Measurements from ENCODE around the gene ATXN7L1.
A peak's percentile ranks its signal among the peaks of the same experiment; 100 is the strongest.

ATXN7L1 gene

DNA sequence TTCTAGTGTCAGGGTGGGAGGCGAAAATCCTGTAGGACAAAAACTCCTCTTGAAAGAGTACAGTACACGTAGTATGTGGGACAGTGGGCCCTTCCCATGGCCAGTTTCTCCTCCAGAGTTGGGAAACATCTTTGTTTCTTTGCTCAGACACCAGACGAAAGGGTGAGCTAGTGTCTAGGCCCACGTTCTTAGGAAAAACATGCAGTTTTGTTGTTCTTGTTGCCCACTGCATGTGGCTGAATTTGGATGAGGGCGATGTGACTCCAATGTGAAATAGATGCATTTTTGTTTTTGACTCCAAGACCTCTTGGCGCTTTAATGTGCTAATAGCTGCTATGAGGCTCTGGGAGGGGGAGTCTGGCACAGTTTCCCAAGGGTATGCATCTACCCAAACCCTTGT lies 100.8 kb downstream of the ATXN7L1 start:
- no peak for DNase-seq

DNA sequence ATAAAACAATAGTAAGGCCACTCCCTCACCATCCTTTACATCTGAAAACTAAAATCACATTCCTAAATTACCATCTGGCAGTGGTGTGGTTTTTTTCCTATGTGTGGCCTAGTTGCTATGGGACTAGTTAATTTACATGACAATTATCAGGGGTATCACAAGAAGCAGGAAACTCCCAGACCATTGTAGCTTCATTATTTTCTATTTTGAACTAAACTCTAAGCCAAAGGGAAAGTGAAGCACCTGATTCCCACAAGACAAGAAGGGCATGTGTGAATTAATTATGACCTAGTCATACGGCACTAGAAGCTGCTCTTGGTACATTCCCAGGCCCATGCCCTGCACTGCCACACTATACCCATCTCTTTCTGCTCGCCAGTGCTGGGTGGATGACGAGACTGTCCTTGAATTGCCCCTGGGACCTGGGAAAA lies 103.4 kb downstream of the ATXN7L1 start:
- no peak for DNase-seq

DNA sequence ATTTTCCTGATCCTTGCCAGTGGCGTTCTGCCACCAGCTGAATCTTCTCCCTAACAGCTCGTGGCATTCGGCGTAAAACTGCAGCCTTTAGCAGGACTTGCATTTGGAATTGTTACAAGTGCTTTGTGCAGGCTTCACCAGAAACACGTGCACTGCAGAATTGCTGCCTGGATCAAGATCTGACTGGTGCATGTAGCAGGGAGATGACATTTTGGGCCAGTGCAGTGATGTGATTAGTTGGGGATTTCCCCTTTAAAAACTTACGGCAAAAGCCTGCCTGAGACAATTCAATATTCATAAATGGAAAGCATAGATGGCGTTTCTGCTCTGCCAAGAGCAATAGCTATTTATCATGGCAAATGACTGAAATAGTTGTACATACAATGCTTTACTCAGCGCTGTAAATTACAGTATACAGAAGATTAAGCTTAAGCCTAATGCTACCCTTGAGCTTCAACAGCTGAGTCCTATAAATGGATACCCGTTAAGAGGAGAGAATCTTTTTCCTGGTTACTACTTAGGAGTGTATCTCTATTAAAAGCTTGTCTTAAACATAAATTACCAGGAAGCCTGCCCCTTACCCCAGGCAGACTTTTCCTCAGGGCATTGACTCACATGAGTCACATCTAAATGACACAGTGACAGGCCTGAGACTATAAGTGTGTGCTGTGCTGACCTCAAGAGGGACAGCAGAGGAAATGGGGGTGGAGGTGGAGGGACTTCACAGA lies 106.3 kb downstream of the ATXN7L1 start:
- no peak for DNase-seq

DNA sequence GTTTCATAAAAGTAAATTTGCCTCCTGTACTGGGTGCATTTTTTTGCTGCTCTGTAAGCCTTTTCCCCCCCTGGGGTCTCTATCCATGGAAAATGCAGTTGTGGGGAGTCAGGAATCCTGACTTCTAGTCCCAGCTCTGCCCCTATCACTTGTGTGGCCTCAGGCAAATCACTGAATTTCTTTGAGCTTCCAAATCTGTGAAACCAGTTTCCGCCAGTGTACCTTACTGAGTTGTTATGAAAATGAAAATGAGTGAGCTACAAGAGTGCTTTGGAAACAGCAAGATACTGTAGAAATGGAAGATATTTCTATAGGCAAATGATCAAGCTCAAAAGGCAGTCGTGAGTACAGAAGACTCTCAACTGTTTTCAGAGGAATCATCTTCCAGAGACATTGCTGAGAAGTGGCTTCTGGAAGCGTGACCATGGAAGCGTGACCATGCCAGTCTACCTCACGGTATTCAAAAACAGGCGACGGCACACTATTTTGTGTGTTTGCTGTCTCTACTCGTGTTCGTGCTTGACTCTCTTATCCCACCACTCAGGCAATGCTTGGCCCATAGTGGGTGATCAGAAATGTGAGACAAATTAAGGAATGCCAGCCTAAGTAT lies 107.4 kb downstream of the ATXN7L1 start:
- DNase-seq = no peak

DNA sequence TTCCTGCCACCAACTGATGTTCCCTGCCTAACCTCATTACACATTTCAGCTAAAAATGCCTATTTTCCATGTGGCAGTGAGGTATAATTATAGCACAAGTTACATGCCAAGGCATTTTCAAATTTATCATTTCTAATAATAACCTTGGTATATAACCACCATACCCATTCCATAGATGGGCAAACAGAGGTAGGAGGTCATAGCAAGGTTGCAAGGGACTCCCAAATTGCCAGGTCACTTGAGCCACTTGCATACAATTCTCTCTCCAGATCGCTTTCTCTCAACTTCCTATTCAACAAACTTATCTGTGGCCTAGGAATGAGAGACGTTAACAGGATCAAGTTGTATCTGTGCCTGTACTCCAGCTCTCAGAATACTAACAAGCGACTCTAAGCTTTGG lies 108.3 kb downstream of the ATXN7L1 start:
- no peak for DNase-seq

DNA sequence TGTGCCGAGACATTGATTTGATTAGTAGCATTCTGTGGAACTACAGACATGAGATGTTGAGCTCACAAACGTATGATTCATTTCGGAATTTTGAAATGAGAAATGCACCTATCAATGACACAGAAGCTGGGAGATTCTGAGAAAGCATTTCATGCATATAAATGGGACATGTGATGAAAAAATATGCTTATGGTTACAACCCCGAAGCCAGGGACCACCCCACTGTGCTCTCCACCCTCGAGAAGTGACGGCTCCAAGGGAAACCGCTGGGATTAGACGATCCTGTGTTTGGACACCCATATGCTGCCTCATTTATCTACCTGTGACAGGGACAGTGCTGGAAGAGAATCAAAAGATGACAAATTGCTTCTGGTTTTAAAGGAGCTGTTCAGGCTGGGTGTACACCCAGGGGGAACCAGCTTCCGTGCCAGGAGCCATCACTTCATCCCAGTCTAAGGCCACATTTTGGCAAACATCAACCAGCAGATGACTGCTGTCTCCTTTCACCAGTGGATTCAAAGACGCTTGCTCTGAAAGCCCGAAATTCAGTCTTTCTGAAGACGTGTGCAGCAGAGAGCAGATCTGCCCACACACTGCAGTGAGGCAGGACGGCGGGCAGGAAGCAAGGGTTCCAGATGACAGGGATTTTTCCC lies 109.9 kb downstream of the ATXN7L1 start:
- no peak for DNase-seq

DNA sequence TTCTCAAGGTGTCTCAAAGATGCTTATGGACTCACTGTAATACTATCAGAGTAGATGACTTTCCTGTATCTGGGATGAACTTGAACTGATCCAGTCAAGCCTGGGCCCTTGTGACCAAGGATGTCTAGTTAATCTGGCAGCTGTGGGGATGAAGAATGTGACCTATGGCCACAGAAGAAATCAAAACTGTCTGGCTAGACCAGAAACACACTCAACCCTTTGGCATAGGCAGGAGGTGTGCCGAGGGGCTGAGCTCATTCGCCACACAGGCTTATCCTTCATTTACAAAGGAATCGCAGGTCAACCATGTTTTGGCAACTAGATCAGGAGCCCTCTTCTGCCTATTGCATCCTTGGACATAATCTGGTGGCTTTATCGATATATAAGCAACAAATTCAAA lies 110.6 kb downstream of the ATXN7L1 start:
- DNase-seq = no peak

DNA sequence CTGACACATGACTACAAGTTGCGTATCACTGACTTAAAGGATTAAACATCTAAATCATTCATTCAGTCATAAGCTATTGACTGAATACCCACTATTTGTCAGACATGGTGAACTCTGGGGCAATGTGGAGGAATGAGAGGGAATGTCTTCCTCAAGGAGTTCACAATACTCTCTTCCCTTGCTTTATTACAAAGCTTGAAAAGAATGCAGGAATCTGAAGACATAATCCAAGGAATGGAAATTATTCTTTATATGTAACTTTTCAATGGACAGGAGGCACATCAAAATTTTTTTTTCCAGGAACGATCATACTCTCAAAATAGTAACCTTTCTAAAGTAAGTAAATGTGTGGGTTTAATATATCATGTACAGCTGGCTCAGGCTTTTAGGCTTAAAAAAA lies 111.9 kb downstream of the ATXN7L1 start:
- DNase-seq = no peak

DNA sequence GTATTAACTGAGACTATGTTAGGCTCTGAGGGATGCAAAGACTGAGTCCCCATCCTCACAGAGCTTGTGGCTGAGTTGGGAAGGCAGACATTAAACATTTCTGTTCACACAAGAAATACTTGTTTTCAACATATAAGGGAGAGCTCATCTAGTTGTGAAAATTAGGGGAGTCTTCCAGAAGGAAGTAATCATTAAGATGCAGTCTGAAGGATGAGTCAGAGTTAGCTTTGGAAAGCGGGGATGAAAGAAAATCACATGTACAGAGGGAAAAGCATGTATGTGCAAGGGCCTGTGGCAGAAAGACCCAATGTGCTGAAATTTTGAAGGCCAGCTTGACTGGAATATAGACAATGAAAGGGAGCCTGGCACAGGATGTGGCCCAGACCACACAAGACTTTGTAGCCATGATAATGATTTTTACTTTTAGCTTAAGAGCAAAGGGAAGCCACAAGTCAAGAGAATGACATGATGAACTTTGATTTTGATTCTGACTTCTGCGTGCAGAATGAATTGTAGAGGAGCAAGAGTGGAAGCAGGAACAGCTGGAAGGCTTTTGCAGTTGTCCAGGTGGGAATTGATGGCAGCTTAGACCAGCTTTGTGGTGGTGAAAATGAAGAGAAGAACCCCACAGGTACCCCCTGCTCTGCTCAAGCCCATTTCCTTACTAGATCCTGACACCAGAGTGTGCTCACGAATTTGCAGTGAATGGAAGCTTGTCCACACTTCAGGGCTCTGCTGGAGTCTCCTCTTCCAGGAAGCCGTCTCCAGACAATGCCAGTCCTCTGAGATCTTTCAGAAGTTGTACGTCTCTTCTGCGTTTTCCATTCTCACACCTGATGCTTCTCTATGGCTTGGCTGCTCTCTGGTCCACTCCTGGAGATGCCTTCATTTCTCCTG lies 115.6 kb downstream of the ATXN7L1 start:
- peak; percentile 34 for DNase-seq

DNA sequence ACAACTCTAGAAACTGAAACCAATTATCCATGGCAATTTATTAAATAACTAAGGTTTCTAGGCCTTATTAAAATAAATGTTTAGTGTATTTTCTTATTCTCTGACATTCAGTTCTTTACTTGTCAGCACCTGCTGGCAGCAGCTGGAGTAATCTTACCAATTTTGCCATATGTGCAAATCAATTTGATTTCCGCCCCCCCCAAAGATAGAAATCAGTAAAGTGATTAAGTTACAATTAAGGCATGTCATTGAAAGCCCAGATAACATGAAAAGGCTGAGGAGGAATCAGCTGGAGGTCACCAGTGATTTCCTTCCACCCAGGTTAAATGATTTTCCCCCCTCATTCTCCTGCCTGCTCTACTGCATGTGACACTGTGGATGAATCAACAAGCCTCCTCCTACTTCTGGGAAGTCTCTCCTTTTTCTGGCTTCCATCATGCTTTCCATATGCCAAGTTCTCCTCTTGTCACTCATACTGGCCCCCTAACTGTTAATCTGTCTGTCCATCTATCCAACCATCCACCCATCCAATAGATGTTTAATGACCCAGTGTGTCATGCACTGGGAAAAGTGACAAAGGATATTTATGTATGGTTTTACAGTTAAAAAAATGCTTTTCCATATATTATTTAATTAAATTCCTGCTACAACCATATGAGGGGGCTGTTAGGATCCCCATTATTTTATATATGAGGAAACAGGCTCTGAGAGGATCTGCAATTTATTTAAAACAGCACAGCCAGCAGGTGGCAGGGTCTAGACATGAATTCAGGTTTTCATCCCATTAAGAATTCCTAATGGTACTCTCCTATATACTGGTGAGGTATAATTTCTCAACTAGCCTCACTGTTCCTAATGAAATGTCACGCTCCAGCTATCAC lies 116.5 kb downstream of the ATXN7L1 start:
- DNase-seq = peak; percentile 48

DNA sequence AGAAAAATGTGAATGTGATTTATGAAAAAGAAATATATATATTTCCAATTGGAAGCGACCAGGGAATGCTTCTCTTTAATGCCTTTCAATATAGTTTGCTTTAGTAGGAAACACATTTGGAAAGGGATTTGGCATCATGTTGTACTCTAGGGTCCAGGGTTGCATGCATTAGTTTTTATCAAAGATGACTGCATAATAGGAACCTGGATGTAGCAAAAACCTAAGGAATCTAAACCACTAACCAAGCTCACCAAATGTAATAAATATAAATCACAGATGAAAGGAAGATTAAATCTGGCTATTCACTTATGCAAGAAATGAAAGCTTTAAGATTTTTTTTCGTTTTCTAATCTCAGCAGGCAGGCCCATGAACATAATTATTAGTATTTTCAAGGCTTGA lies 120.0 kb downstream of the ATXN7L1 start:
- DNase-seq = no peak

DNA sequence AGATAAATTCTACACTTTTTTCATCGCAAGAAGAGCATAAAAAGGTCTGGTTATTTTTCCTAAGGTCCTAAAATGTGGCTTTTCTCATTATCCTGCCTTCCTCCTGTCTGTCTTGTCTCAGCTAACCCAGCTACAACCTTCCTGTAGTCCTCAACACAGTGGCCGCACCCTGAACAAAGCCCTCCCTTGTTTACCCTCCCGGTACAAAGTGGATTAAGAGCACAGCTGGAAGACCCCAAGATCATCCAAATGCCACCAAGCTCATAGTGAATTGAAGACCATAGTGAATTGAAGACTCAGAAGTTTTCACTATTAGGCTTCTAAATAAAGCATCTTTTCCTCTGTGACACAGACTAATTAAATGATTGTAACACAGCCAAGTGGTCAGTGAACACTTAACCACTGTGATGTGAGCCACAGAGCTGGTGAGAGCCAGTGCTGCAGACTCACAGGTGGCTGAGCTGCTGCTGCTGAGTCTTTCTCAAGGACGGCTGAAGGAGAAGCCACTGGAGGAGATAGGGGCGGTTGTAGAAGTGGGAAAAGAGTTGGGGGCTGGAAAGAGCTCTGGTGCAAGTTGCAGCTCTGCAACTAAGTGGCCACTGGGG lies 123.6 kb downstream of the ATXN7L1 start:
- no peak for DNase-seq

DNA sequence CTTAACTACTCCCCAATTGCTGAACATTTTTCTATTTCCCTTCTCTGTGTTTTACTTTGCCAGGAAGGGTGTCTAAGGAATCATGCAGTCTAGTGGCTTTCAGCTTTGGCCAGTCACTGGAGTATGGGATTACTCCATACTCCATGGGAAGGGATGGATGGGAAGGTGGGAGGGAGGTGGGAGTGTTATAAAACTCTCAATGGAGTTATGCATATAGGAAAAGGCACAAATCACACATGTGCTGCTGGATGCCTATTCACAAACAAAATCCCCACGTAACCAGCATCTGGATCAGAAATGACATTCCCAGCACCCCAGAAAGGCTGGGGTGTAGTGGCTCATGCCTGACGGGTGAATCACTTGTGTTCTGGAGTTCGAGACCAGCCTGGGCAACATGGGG lies 125.3 kb downstream of the ATXN7L1 start:
- DNase-seq = no peak

DNA sequence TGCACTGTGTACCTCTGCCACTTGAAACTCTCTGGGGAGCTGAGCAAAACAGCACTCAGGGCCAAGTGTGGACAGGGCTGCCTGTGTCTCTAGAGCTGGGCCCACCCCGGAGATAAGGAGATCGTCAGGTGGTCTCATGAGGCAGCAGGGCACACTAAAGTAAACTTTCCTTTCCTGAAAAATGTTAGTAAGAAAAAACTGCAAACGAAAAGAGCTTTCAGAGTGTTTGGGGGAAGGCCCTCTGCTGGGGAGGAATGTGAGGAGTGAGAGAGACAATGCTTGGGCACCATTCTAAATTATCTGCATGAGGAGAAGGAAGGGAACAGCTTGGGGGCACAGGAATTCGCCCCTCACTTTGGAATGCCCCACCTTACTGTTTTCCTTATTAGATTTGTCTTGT lies 127.7 kb downstream of the ATXN7L1 start:
- DNase-seq = no peak

DNA sequence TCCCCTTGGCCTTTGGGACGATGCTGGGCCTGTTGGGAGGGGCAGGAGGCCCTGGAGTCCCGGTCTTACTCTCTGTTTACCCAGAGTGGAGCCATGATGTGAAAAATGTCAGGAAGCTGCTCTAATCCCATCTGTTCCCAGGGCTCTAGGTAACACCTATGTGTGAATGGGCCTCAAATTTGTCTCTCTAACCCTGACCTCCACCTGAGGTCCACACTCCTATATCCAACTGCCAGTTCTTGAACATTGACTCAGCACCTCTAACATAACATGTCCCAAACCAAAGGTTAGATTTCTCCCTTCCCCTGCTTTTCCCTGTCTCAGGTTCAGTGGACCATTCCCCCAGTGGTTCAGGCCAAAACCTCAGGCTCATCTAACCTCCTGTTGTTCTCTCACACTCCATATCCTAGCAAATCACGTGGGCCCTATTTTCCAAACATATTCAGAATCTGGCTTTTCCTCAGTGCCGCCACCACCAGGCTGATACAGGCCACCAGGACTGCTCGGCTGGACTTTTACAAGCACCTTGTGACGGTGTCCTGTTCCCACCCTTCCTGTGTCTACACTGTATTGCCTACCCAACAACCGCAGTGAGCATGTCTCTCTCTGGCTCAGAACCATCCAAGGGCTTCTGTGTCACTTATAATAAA lies 130.6 kb downstream of the ATXN7L1 start:
- no peak for DNase-seq

DNA sequence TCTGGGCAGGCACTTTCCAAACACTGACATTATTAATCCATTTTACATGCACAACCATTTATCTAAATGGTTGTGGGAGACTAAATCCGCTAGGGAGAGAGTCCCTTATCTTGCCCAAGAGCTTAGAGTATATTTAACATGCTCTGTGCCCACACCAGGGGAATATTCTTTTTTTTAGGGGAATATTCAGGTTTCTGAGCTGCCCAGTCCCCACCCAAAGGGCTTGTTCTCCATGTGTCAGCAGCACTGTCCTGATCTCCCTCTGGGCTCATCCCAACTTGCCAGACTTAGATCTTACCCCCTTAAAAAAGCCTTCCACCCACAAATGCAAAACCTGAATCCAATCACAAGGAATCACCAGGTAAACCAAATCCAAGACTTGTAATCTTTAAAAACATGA lies 132.1 kb downstream of the ATXN7L1 start:
- DNase-seq = no peak

DNA sequence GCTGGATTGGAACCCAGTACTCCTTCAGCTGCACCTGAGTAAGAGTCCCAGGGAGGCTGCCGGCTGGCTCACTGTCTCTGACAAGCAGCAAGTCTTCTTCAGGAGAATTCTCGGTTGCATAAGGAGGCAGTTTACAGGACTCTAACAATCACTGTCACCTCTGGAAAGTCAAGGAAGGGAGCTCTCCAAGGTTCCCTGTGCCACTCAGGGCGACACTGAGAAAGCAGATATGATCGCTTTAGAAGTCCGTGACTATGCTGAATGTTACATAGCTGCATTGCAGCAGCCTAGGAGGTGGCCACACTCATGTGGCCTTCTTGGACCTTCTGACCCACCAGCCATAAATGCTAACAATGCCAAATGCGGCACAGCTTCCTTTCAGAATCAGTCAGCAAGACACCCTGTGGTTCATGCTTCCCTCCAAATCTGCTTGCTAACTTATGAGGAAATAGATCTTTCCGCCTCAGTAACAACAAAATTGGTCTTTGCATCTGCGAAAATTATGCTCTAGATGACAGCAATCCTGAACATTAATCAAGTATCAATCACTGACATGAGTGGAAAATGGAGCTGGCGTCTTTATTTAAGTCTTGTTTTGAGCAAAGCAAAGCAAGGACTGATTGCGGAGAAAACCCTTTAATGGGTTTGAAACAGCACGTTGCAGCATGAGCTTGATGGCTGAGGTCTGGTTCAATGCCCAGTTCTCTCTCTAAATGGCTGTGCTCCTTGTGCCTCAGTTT lies 132.9 kb downstream of the ATXN7L1 start:
- no peak for DNase-seq

DNA sequence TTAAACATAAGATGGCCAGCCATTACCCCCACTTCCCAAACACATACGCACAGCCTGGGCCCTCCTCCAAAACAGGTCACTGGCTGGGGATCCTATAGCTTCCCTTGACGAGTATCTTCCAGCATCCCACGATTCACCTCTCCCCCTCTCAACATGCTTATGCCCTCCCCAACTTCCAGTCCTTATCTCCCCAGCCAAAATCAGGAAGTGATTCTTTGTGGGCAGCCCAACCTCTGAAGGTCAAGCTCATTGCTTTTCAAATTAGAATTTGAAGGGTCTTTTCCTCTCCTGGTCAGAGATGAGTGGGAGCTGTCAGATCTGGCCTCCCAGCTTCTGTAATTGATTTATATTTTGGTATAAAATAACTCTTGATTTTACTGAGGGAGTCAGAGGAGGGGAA lies 133.6 kb downstream of the ATXN7L1 start:
- DNase-seq = no peak

DNA sequence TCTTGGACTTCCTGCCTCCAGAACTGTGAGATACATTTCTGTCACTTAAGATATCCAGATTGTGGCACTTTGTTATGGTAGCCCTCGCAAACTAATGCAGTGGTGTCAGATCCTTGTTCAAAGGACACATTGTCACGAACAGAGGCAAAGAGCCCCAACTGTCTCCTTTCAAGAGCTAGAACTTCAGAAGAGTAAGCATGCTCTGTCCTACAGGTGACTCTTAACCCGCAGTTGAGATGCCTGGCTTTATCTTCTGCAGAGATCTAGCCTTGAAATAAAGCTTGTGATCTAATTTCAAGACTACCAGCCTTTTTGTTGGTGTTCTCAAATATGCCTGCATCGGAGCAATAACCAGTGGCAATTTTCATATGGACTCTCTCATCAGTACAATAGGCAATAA lies 134.4 kb downstream of the ATXN7L1 start:
- DNase-seq = no peak

DNA sequence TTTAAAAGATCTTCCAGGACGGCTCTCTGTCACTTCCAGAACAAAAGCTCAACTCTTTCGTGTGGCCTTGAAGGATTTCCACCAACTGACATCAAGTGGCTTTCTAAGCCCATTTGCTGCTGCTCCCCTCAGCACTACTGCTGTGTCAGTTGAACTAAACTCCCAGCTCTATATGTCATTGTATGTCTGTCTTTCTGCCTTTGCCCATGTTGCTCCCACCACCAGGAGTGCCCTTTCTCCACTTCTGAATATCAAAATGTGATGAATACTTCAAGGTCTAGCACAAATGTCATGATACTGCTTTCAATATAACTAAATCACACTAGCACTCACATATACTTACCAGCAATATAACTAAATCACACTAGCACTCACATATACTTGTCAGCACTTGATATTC lies 138.3 kb downstream of the ATXN7L1 start:
- no peak for DNase-seq

DNA sequence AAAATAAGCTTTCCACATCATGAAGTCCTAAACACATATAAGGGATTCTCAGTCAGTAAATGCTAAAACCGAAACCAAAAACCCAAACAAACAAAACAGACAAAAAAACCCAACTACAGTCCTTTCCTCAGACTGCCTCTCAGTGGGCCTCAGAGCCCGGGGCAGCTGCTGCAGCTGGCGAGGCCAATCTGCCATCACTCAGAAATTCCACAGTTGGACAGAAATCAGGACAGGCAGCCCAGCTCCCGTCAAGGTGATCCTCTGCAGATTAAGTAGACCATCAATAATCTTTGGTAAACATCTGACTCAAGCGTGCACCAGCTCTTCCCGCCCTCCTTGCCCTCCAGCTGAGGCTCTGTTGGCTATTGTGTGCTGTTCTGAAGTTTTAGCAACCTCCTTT lies 142.2 kb downstream of the ATXN7L1 start:
- DNase-seq = no peak
